ENCODE measurements around the gene CDKN2B-AS1. TPM values are rescaled to one million over a fixed set of nuclear protein-coding genes. Genes with fewer than 3 reads are reported as not detected.

Gene CDKN2B-AS1
- total RNA-seq: 1.6 TPM in 1 of 2 replicates, not detected in the other

GRCh38 chr9:21994556-21995005, at the start of gene CDKN2B-AS1:
Gene CDKN2B-AS1 (plus strand): TSS chr9:21994791.

DNA sequence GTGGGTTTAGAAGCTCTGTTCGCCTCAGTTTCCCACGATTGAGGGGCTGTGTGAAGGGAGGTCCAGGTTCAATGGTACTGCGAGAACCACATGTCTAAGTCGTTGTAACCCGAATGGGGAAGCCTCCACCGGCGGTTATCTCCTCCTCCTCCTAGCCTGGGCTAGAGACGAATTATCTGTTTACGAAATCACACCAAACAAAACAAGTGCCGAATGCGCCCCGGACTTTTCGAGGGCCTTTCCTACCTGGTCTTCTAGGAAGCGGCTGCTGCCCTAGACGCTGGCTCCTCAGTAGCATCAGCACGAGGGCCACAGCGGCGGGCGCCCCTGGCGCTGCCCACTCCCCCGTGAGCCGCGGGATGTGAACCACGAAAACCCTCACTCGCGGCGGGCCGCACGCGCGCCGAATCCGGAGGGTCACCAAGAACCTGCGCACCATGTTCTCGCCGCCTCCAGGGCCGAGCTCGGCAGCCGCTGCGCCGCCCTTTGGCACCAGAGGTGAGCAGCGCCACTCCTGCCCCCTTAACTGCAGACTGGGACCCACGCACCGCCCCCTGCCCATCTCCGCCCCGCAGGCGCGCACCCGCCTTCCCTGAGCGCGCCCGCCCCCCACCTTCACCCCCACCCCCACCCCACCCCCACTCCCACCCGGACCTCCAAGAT, 567 bp upstream of the CDKN2B-AS1 start, which contains the start of gene CDKN2A:
Gene CDKN2A (minus strand): TSS at position 500 of the 663 bp plus-strand sequence.

GRCh38 chr9:22008717-22009505, 14.3 kb downstream of the CDKN2B-AS1 start, which contains the start of gene CDKN2B:
Gene CDKN2B (minus strand): TSS chr9:22009305. CDS start chr9:22008953, 352 bp downstream.

Other genes with a start within 250 kb of the CDKN2B-AS1 start
- gene MTAP, start 192.2 kb upstream of the CDKN2B-AS1 start, total RNA-seq: 27.0 and 143 TPM in 2 replicates
- 0.64 and 8.3 TPM in 2 replicates for gene CDKN2A, start 399 bp upstream of the CDKN2B-AS1 start, total RNA-seq
- gene CDKN2B, start 14.5 kb downstream of the CDKN2B-AS1 start, total RNA-seq: 1.2 and 42.5 TPM in 2 replicates

All from epithelial cell of alveolus of lung (primary cell).